SK-N-SH (cell line): ENCODE data around the gene IFT27. TPM values are rescaled to one million over a fixed set of nuclear protein-coding genes. Genes with fewer than 3 reads are reported as not detected.

ENCODE experiments used
- CTCF ChIA-PET: fragments of 300-600, 350-600 bp; formaldehyde crosslinking; extraction: SDS; loops from one replicate; lab custom pipeline; 2021; lab: Yijun Ruan, JAX
- POLR2A ChIA-PET: fragments of 350-600 bp; sonication (Branson Sonifier 250); formaldehyde crosslinking; extraction: SDS; loops from one replicate; lab custom pipeline; 2020; ENCODE audit warnings: antibody characterized with exemption, inconsistent platforms; lab: Yijun Ruan, JAX
- DNase-seq: peaks from one replicate; pipeline ENCODE4 v3.0.0; 2012
- H2AFZ ChIP-seq: fragments of 200-600 bp; sonication (generic); 2 replicates; pipeline ENCODE4 v1.8.1; 2016; ENCODE audit warnings: antibody characterized with exemption, mild to moderate bottlenecking, low read depth
- H3F3A ChIP-seq: fragments of 200-600 bp; sonication (generic); replicated peaks from 2 replicates; pipeline ENCODE3; 2016; ENCODE audit warnings: antibody characterized with exemption, mild to moderate bottlenecking; ENCODE audit not compliant: insufficient read depth
- H3K27ac ChIP-seq, 2 experiments: fragments of 200-500 bp in 1 of 2; fragments of 200-600 bp in 1 of 2; sonication (Bioruptor generic) in 1 of 2; sonication (generic), shearing (Covaris generic) in 1 of 2; 2 replicates each; pipeline versions ENCODE4 v1.5.1 to v1.6.1; 2014 to 2016; ENCODE audit warnings: low read depth in 2 of 2, inconsistent platforms in 1 of 2, low read length in 1 of 2, mild to moderate bottlenecking in 1 of 2, mixed read lengths in 1 of 2
- H3K27me3 ChIP-seq: fragments of 200-600 bp; sonication (generic), shearing (Covaris generic); 2 replicates; pipeline ENCODE4 v1.6.1; 2016; ENCODE audit warnings: mixed run types; ENCODE audit not compliant: insufficient read depth
- H3K36me3 ChIP-seq, 2 experiments: fragments of 200-500 bp in 1 of 2; fragments of 200-600 bp in 1 of 2; sonication (Bioruptor generic) in 1 of 2; sonication (generic) in 1 of 2; replicated peaks in 1 of 2; 2 replicates each; pipeline versions ENCODE3 to v1.5.1; 2014 to 2016; ENCODE audit warnings: low read length in 1 of 2, mild to moderate bottlenecking in 1 of 2; ENCODE audit not compliant: insufficient read depth in 2 of 2, control insufficient read depth in 1 of 2
- H3K4me1 ChIP-seq, 2 experiments: fragments of 200-500 bp in 1 of 2; fragments of 200-600 bp in 1 of 2; sonication (Bioruptor generic) in 1 of 2; sonication (generic), shearing (Covaris generic) in 1 of 2; 2 replicates each; pipeline versions ENCODE4 v1.5.1 to v1.6.1; 2014 to 2016; ENCODE audit warnings: low read depth in 1 of 2, low read length in 1 of 2, mixed run types in 1 of 2; ENCODE audit not compliant: insufficient read depth in 2 of 2, control insufficient read depth in 1 of 2
- H3K4me2 ChIP-seq: fragments of 200-600 bp; sonication (generic), shearing (Covaris generic); 2 replicates; pipeline ENCODE4 v1.6.1; 2017; ENCODE audit warnings: mixed run types
- H3K4me3 ChIP-seq, 2 experiments: fragments of 200-500 bp in 1 of 2; fragments of 200-600 bp in 1 of 2; sonication (Bioruptor generic) in 1 of 2; sonication (generic), shearing (Covaris generic) in 1 of 2; 2 replicates each; pipeline versions ENCODE4 v1.5.1 to v1.8.1; 2014 to 2016; ENCODE audit warnings: low read depth in 2 of 2, inconsistent platforms in 1 of 2, low read length in 1 of 2, mild to moderate bottlenecking in 1 of 2, mixed read lengths in 1 of 2, moderate library complexity in 1 of 2
- H3K79me2 ChIP-seq: fragments of 200-600 bp; sonication (generic); 2 replicates; pipeline ENCODE4 v1.8.1; 2017; ENCODE audit warnings: mild to moderate bottlenecking; ENCODE audit not compliant: insufficient read depth
- H3K9ac ChIP-seq: fragments of 200-600 bp; sonication (generic); 2 replicates; pipeline ENCODE4 v1.6.1; 2017; ENCODE audit warnings: mixed run types
- H3K9me2 ChIP-seq: fragments of 200-600 bp; sonication (generic); 2 replicates; pipeline ENCODE4 v1.6.1; 2017; ENCODE audit warnings: mixed run types
- H3K9me3 ChIP-seq: fragments of 200-600 bp; sonication (generic); 2 replicates; pipeline ENCODE4 v1.6.1; 2017; ENCODE audit warnings: mixed run types, mild to moderate bottlenecking, moderate library complexity
- H4K20me1 ChIP-seq: fragments of 200-600 bp; sonication (generic); 2 replicates; pipeline ENCODE4 v1.6.1; 2017; ENCODE audit warnings: mild to moderate bottlenecking, mixed run types; ENCODE audit not compliant: insufficient read depth
- CTCF ChIP-seq: fragments of 200-600 bp; sonication (generic); IDR thresholded peaks from 2 replicates; pipeline ENCODE4 v1.6.1; 2017; ENCODE audit warnings: antibody characterized with exemption, mild to moderate bottlenecking, moderate library complexity
- EP300 ChIP-seq, 2 experiments: IDR thresholded peaks; 2 replicates each; pipeline versions ENCODE4 v1.4.0 to v1.6.1; 2012; ENCODE audit warnings: borderline replicate concordance in 1 of 2, low read depth in 1 of 2, low read length in 1 of 2
- EZH2phosphoT487 ChIP-seq: fragments of 200-600 bp; sonication (generic); IDR thresholded peaks from 2 replicates; pipeline ENCODE4 v1.6.1; 2017; ENCODE audit warnings: low read depth, mixed run types, mild to moderate bottlenecking, antibody characterized with exemption, moderate library complexity, borderline replicate concordance
- FOSL2 ChIP-seq: IDR thresholded peaks from 2 replicates; pipeline ENCODE4 v1.4.0; 2012; ENCODE audit warnings: low read depth, mild to moderate bottlenecking, moderate library complexity, borderline replicate concordance
- GABPA ChIP-seq: IDR thresholded peaks from 2 replicates; pipeline ENCODE4 v1.4.0; 2012; ENCODE audit warnings: low read depth, mild to moderate bottlenecking
- IRF3 ChIP-seq: fragments of 150-350 bp; IDR thresholded peaks from 2 replicates; pipeline ENCODE4 v1.6.1; 2016; ENCODE audit warnings: mild to moderate bottlenecking, low read depth, low read length
- MEF2A ChIP-seq: IDR thresholded peaks from 2 replicates; pipeline ENCODE4 v1.4.0; 2012; ENCODE audit warnings: low read depth, borderline replicate concordance
- MXI1 ChIP-seq: IDR thresholded peaks from 2 replicates; pipeline ENCODE4 v1.6.1; 2012; ENCODE audit warnings: mild to moderate bottlenecking, low read depth, low read length, improper control_type of control experiment
- NFIC ChIP-seq: IDR thresholded peaks from 2 replicates; pipeline ENCODE4 v1.4.0; 2012; ENCODE audit warnings: borderline replicate concordance
- NRF1 ChIP-seq: IDR thresholded peaks from 2 replicates; pipeline ENCODE4 v1.6.1; 2012; ENCODE audit warnings: low read depth, mild to moderate bottlenecking, low read length
- POLR2AphosphoS5 ChIP-seq: IDR thresholded peaks from 2 replicates; pipeline ENCODE4 v1.6.1; 2012; ENCODE audit warnings: low read depth, low read length
- REST ChIP-seq: IDR thresholded peaks from 2 replicates; pipeline ENCODE4 v1.6.1; 2012; ENCODE audit warnings: mild to moderate bottlenecking, low read depth, low read length, moderate library complexity
- RFX5 ChIP-seq: IDR thresholded peaks from 2 replicates; pipeline ENCODE4 v1.6.1; 2012; ENCODE audit warnings: mild to moderate bottlenecking, improper control_type of control experiment, low read length
- SIN3A ChIP-seq: IDR thresholded peaks from 2 replicates; pipeline ENCODE4 v1.6.1; 2012; ENCODE audit warnings: low read depth, mild to moderate bottlenecking, low read length, moderate library complexity, borderline replicate concordance
- TAF1 ChIP-seq: IDR thresholded peaks from 2 replicates; pipeline ENCODE4 v1.6.1; 2012; ENCODE audit warnings: low read depth, mild to moderate bottlenecking, low read length, moderate library complexity, borderline replicate concordance
- TEAD4 ChIP-seq: IDR thresholded peaks from 2 replicates; pipeline ENCODE4 v1.4.0; 2012; ENCODE audit warnings: mild to moderate bottlenecking, borderline replicate concordance; ENCODE audit not compliant: insufficient read depth
- USF1 ChIP-seq: IDR thresholded peaks from 2 replicates; pipeline ENCODE4 v1.4.0; 2012; ENCODE audit warnings: low read depth, borderline replicate concordance
- USF2 ChIP-seq: fragments of 150-350 bp; IDR thresholded peaks from 2 replicates; pipeline ENCODE4 v1.6.1; 2017; ENCODE audit warnings: antibody characterized with exemption, low read length, low read depth, borderline replicate concordance
- YY1 ChIP-seq: IDR thresholded peaks from 2 replicates; pipeline ENCODE4 v1.4.0; 2012; ENCODE audit warnings: low read depth, mild to moderate bottlenecking
- WGBS: methylation state at CpG from one replicate; pipeline ENCODE4 v1.1.6; 2017; ENCODE audit warnings: low lambda C conversion rate; 5-methylcytosine and 5-hydroxymethylcytosine counted together
- polyA plus RNA-seq, 3 experiments: library from polyadenylated mRNA; depleted of rRNA; stranded (reverse); fragments of >200 nt; gene quantifications; 2 replicates each; pipeline ENCODE4 v1.2.3, GENCODE V29; 2012

The IFT27 gene
- polyA plus RNA-seq, 1 of the 3 experiments (the other 2 are of a cell fraction), result 29.4 TPM

GRCh38 chr22:36740716-36741115, 35.2 kb downstream of the IFT27 start (continued):
- TF ChIP-seq MXI1, result no peak
- no peak for TF ChIP-seq GABPA
- TF ChIP-seq TAF1, result no peak

- Histone ChIP-seq H3K36me3 (no peaks in the 10 kb centered on the region), H3K4me3 (no peak overlapping the region), H3K9me3 (no peaks in the 10 kb centered on the region), H3K4me1 (peaks cover 0 to 8% of the 10 kb centered on the region in 2 experiments; a peak in 1 of 4 replicates), H3K4me2 (no peak overlapping the region), H3K79me2 (no peaks in the 10 kb centered on the region), H4K20me1 (no peaks in the 10 kb centered on the region), H2AFZ (no peak overlapping the region), H3F3A (no peaks in the 10 kb centered on the region), H3K9me2 (no peaks in the 10 kb centered on the region)
- POLR2A ChIA-PET, result no interaction called here
- CTCF ChIA-PET, result interaction anchor here (0.9 to 1.7 kb wide), 2 partner anchors 18 to 41 kb away, joined by 3 to 6 read pairs; no protein-coding TSS in a partner anchor
- DNase-seq, result no peak
- TF ChIP-seq YY1 (no peak), NRF1 (no peak), EZH2phosphoT487 (no peak), REST (no peak), FOSL2 (no peak), USF1 (no peak), EP300 (IDR thresholded peaks at IDR 0.05; ENCODE audit: borderline replicate concordance in 1 of 2, low read depth in 1 of 2, low read length in 1 of 2) (no peak), POLR2AphosphoS5 (no peak), IRF3 (no peak), USF2 (no peak), CTCF (no peak), RFX5 (no peak), SIN3A (no peak), NFIC (no peak), MXI1 (no peak), MEF2A (no peak), TEAD4 (no peak), TAF1 (no peak)
- TF ChIP-seq, all 33 proteins: peak for 0
- H3K27ac ChIP-seq, result no peak overlapping the region
- no peaks in the 10 kb centered on the region; the same call in 1 of the 2 replicates for H3K27me3 ChIP-seq
- WGBS, result 33% methylated on average over 1 of the region's 1 CpG
- no peak overlapping the region for H3K9ac ChIP-seq
These were observed 36.7 kb downstream of the IFT27 start for GRCh38 chr22:36739185-36739584.
